H1 (cell line): ENCODE data around the gene TMEM253. TPM values are rescaled to one million over a fixed set of nuclear protein-coding genes. Genes with fewer than 3 reads are reported as not detected.
A peak's percentile ranks its signal among the peaks of the same experiment; 100 is the strongest.

Source experiments
- CTCF ChIA-PET: fragments of 300-600 bp; sonication (Branson Sonifier 250); formaldehyde crosslinking; loops from one replicate; lab custom pipeline; 2021; ENCODE audit not compliant: partially characterized antibody; lab: Charles Lee
- POLR2A ChIA-PET: fragments of 300-600 bp; sonication (Branson Sonifier 250); formaldehyde crosslinking; loops from one replicate; lab custom pipeline; 2021; ENCODE audit warnings: inconsistent platforms; ENCODE audit not compliant: partially characterized antibody; lab: Charles Lee
- DNase-seq, 2 experiments: peaks; one replicate each; pipeline versions ENCODE4 v3.0.0 to v3.0.0-alpha.2; 2010 to 2022; ENCODE audit warnings: low spot score in 2 of 2, low read depth in 1 of 2, mixed read lengths in 1 of 2
- FAIRE-seq: peaks from 2 replicates; lab custom pipeline; 2011; peaks lifted over from hg19 to GRCh38; lab: Jason Lieb, UNC
- H2AFZ ChIP-seq: 2 replicates; pipeline ENCODE4 v1.8.1; 2012; ENCODE audit warnings: low read length, inconsistent platforms
- H2AK5ac ChIP-seq: 2 replicates; pipeline ENCODE4 v1.6.1; 2013; ENCODE audit warnings: low read depth, low read length
- H2BK120ac ChIP-seq: replicated peaks from 2 replicates; pipeline ENCODE3; 2013; ENCODE audit warnings: low read depth, low read length, inconsistent platforms
- H2BK12ac ChIP-seq: 2 replicates; pipeline ENCODE4 v1.6.1; 2013; ENCODE audit warnings: low read depth, low read length
- H2BK15ac ChIP-seq: 2 replicates; pipeline ENCODE4 v1.6.1; 2013; ENCODE audit warnings: low read length
- H2BK20ac ChIP-seq: 2 replicates; pipeline ENCODE4 v1.6.1; 2013; ENCODE audit warnings: low read length
- H2BK5ac ChIP-seq: 2 replicates; pipeline ENCODE4 v1.6.1; 2013; ENCODE audit warnings: low read depth, low read length
- H3K14ac ChIP-seq: 2 replicates; pipeline ENCODE4 v1.6.1; 2013; ENCODE audit warnings: inconsistent platforms; ENCODE audit not compliant: insufficient read length
- H3K18ac ChIP-seq: 2 replicates; pipeline ENCODE4 v1.6.1; 2013; ENCODE audit warnings: low read length; ENCODE audit errors: extremely low read depth
- H3K23ac ChIP-seq: 2 replicates; pipeline ENCODE4 v1.6.1; 2013; ENCODE audit warnings: inconsistent platforms; ENCODE audit not compliant: insufficient read length
- H3K23me2 ChIP-seq: 2 replicates; pipeline ENCODE4 v1.6.1; 2013; ENCODE audit warnings: low read depth, low read length
- H3K27ac ChIP-seq: 2 replicates; pipeline ENCODE4 v1.6.1; 2011; ENCODE audit warnings: low read depth, low read length, inconsistent platforms
- H3K27me3 ChIP-seq, 4 experiments: replicated peaks in 1 of 4; 1 replicate in 1 of 4; 2 replicates in 3 of 4; pipeline versions ENCODE4 v1.6.1 to v1.8.1; 2011 to 2013; ENCODE audit warnings: low read length in 3 of 4, mild to moderate bottlenecking in 3 of 4, inconsistent platforms in 2 of 4, mixed read lengths in 2 of 4, moderate library complexity in 1 of 4; ENCODE audit not compliant: control insufficient read depth in 3 of 4, insufficient read depth in 3 of 4; ENCODE audit errors: extremely low read depth in 1 of 4
- H3K36me3 ChIP-seq, 4 experiments: 2 replicates each; pipeline versions ENCODE4 v1.6.1 to v1.8.1; 2011 to 2013; ENCODE audit warnings: mild to moderate bottlenecking in 4 of 4, low read length in 3 of 4, moderate library complexity in 2 of 4, control low read depth in 1 of 4, inconsistent platforms in 1 of 4; ENCODE audit not compliant: insufficient read depth in 4 of 4, control insufficient read depth in 2 of 4
- H3K4ac ChIP-seq: replicated peaks from 2 replicates; pipeline ENCODE3; 2013; ENCODE audit warnings: low read length, low read depth, mixed read lengths, inconsistent platforms; ENCODE audit not compliant: insufficient read length
- H3K4me1 ChIP-seq, 4 experiments: replicated peaks in 1 of 4; 1 replicate in 1 of 4; 2 replicates in 3 of 4; pipeline versions ENCODE4 v1.6.1 to v1.8.1; 2011 to 2013; ENCODE audit warnings: low read length in 3 of 4, inconsistent platforms in 2 of 4, mixed read lengths in 1 of 4; ENCODE audit not compliant: insufficient read depth in 4 of 4, control insufficient read depth in 3 of 4
- H3K4me2 ChIP-seq, 2 experiments: 2 replicates each; pipeline versions ENCODE4 v1.6.1 to v1.8.1; 2011 to 2013; ENCODE audit warnings: low read depth in 2 of 2, low read length in 2 of 2, control low read depth in 1 of 2, inconsistent platforms in 1 of 2, mild to moderate bottlenecking in 1 of 2; ENCODE audit not compliant: insufficient read depth in 1 of 2
- H3K4me3 ChIP-seq, 4 experiments: fragments of 200-600, 300-600 bp in 1 of 4; sonication (generic), shearing (Covaris generic), sonication (Bioruptor Twin) in 1 of 4; 2 replicates each; pipeline versions ENCODE4 v1.5.1 to v1.8.1; 2011 to 2016; ENCODE audit warnings: low read length in 4 of 4, low read depth in 3 of 4, control low read depth in 2 of 4, inconsistent platforms in 2 of 4, mild to moderate bottlenecking in 2 of 4, mixed read lengths in 1 of 4, moderate library complexity in 1 of 4; ENCODE audit not compliant: insufficient read depth in 2 of 4; ENCODE audit errors: extremely low read depth in 1 of 4
- H3K56ac ChIP-seq: replicated peaks from 2 replicates; pipeline ENCODE3; 2013; ENCODE audit warnings: low read depth, mild to moderate bottlenecking, mixed read lengths, low read length, inconsistent platforms; ENCODE audit not compliant: insufficient read length
- H3K79me1 ChIP-seq: 2 replicates; pipeline ENCODE4 v1.6.1; 2013; ENCODE audit warnings: low read depth, low read length, control low read depth
- H3K79me2 ChIP-seq, 2 experiments: 2 replicates each; pipeline versions ENCODE4 v1.6.1 to v1.8.1; 2012 to 2013; ENCODE audit warnings: low read length in 2 of 2, mild to moderate bottlenecking in 2 of 2, inconsistent platforms in 1 of 2; ENCODE audit not compliant: insufficient read depth in 2 of 2, control insufficient read depth in 1 of 2
- H3K9ac ChIP-seq, 4 experiments: replicated peaks in 1 of 4; 1 replicate in 1 of 4; 2 replicates in 3 of 4; pipeline versions ENCODE4 v1.6.1 to v1.8.1; 2011 to 2013; ENCODE audit warnings: low read depth in 3 of 4, low read length in 3 of 4, control low read depth in 2 of 4, mild to moderate bottlenecking in 2 of 4, moderate library complexity in 2 of 4, inconsistent platforms in 1 of 4; ENCODE audit errors: extremely low read depth in 1 of 4
- H3K9me3 ChIP-seq, 2 experiments: 2 replicates each; pipeline versions ENCODE4 v1.6.1 to v1.8.1; 2012 to 2013; ENCODE audit warnings: mild to moderate bottlenecking in 2 of 2, moderate library complexity in 2 of 2, control low read depth in 1 of 2, inconsistent platforms in 1 of 2, low read depth in 1 of 2, low read length in 1 of 2, mixed read lengths in 1 of 2; ENCODE audit not compliant: insufficient read depth in 2 of 2
- H4K20me1 ChIP-seq, 2 experiments: replicated peaks in 1 of 2; 2 replicates each; pipeline versions ENCODE3 to v1.8.1; 2011 to 2013; ENCODE audit warnings: inconsistent platforms in 2 of 2, low read length in 2 of 2, mild to moderate bottlenecking in 1 of 2; ENCODE audit not compliant: insufficient read depth in 2 of 2, control insufficient read depth in 1 of 2
- H4K5ac ChIP-seq: 2 replicates; pipeline ENCODE4 v1.6.1; 2013; ENCODE audit warnings: low read length, low read depth, mixed read lengths, inconsistent platforms; ENCODE audit not compliant: insufficient read length
- H4K8ac ChIP-seq: 2 replicates; pipeline ENCODE4 v1.8.0; 2013; ENCODE audit warnings: mild to moderate bottlenecking, moderate library complexity, low read length, inconsistent platforms; ENCODE audit not compliant: insufficient read depth; ENCODE audit errors: extremely low read depth
- H4K91ac ChIP-seq: replicated peaks from 2 replicates; pipeline ENCODE3; 2013; ENCODE audit warnings: low read length, mixed read lengths, inconsistent platforms; ENCODE audit not compliant: insufficient read length
- ATF3 ChIP-seq: IDR thresholded peaks from 2 replicates; pipeline ENCODE4 v1.6.1; 2011; ENCODE audit warnings: low read depth, mild to moderate bottlenecking, low read length; ENCODE audit not compliant: insufficient read depth
- BACH1 ChIP-seq: IDR thresholded peaks from 2 replicates; pipeline ENCODE4 v1.6.1; 2012; ENCODE audit warnings: low read length, improper control_type of control experiment
- BRCA1 ChIP-seq: IDR thresholded peaks from 2 replicates; pipeline ENCODE4 v1.6.1; 2012; ENCODE audit warnings: low read depth, low read length, improper control_type of control experiment
- NRF1 ChIP-seq: IDR thresholded peaks from 2 replicates; pipeline ENCODE4 v1.6.1; 2011; ENCODE audit warnings: mild to moderate bottlenecking, low read depth, low read length, improper control_type of control experiment
- POLR2A ChIP-seq, 2 experiments: IDR thresholded peaks; 1 replicate in 1 of 2; 2 replicates in 1 of 2; pipeline ENCODE4 v1.6.1; 2011; ENCODE audit warnings: low read depth in 2 of 2, low read length in 2 of 2, mild to moderate bottlenecking in 2 of 2; ENCODE audit errors: control extremely low read depth in 1 of 2
- POU5F1 ChIP-seq: IDR thresholded peaks from 2 replicates; pipeline ENCODE4 v1.6.1; 2011; ENCODE audit warnings: low read depth, mild to moderate bottlenecking, low read length, moderate library complexity
- TBP ChIP-seq: IDR thresholded peaks from 2 replicates; pipeline ENCODE4 v1.6.1; 2011; ENCODE audit warnings: low read depth, low read length, improper control_type of control experiment
- WGBS, 2 experiments: shearing (Covaris generic) in 1 of 2; methylation state at CpG; one replicate each; pipeline versions ENCODE4 v1.1.6 to v1.1.7; 2013 to 2015; ENCODE audit warnings: low lambda C conversion rate in 2 of 2, mixed read lengths in 2 of 2, inconsistent platforms in 1 of 2, low coverage in 1 of 2, missing lambda C conversion rate in 1 of 2; ENCODE audit not compliant: insufficient replicate concordance in 2 of 2, insufficient coverage in 1 of 2, insufficient read length in 1 of 2; ENCODE audit errors: extremely low coverage in 1 of 2, missing lambda C conversion rate in 1 of 2; 5-methylcytosine and 5-hydroxymethylcytosine counted together
- polyA plus RNA-seq, 7 experiments: library from polyadenylated mRNA; depleted of rRNA in 3 of 7; stranded (reverse) in 5 of 7; unstranded in 2 of 7; fragments of >200 nt in 5 of 7; fragments of 200-250 nt in 2 of 7; gene quantifications; 1 replicate in 5 of 7; 2 replicates in 1 of 7; 4 replicates in 1 of 7; pipeline versions ENCODE4 v1.2.1 to v1.2.3, GENCODE V29; 2011 to 2013; ENCODE audit warnings: missing spikeins in 2 of 7, mixed read lengths in 2 of 7
- total RNA-seq: library from RNA; stranded (reverse); fragmentation: NEBNext Ultra II Directional; extraction: Animal tissue kit (Norgen Biotek cat#: 25700); gene quantifications from 2 replicates; pipeline ENCODE4 v1.2.1, GENCODE V29; 2021

The TMEM253 gene
- total and polyA plus RNA-seq, 2 of the 8 experiments (the other 6 are each of a cell fraction or from before 2014, with no cell fraction given): 1.9 to 2.2 TPM

GRCh38 chr14:21105095-21105494 lies 4.2 kb downstream of the TMEM253 start:
- H3K9me3 ChIP-seq: no peaks in the 10 kb centered on the region
- no peak for TF ChIP-seq NRF1
- TF ChIP-seq POLR2A (IDR thresholded peaks at IDR 0.05; ENCODE audit: control extremely low read depth in 1 of 2, low read depth in 2 of 2, low read length in 2 of 2): no peak
- TF ChIP-seq ATF3: no peak
- no peak for TF ChIP-seq BRCA1
- no peak for TF ChIP-seq POU5F1
- no peak for TF ChIP-seq BACH1
- no peak for TF ChIP-seq TBP
- H3K23ac ChIP-seq: no peak overlapping the region
- no peak overlapping the region for H4K5ac ChIP-seq
- H3K79me2 ChIP-seq: peaks cover 0 to 19% of the 10 kb centered on the region in 2 experiments; a peak in 3 of 4 replicates
- no peak overlapping the region for H2BK15ac ChIP-seq
- no peak overlapping the region for H2BK5ac ChIP-seq
- no peak overlapping the region for H3K9ac ChIP-seq
- H3K4ac ChIP-seq: no peak overlapping the region
- H3K56ac ChIP-seq: no peak overlapping the region
- H3K4me1 ChIP-seq: peaks cover 2 to 25% (median 11%) of the 10 kb centered on the region in 4 experiments; a peak in 5 of 7 replicates
- H2BK120ac ChIP-seq: no peak overlapping the region
- no peaks in the 10 kb centered on the region for H3K79me1 ChIP-seq
- no peak overlapping the region for H2AK5ac ChIP-seq
- no peaks in the 10 kb centered on the region for H4K20me1 ChIP-seq
- no peak overlapping the region for H2BK12ac ChIP-seq
- H3K4me2 ChIP-seq: peak overlapping the region; percentile 83 to 90; a peak in 3 of 4 replicates
- peaks cover 7% of the 10 kb centered on the region for H3K23me2 ChIP-seq
- CTCF ChIA-PET: interaction anchor here (0.6 to 11.0 kb wide), 30 partner anchors 8 to 278 kb away, joined by 3 to 239 read pairs (median 6); partner anchors contain the start of gene ARHGEF40
- no peak overlapping the region for H4K91ac ChIP-seq
- H2AFZ ChIP-seq: no peak overlapping the region
- DNase-seq (no peak), FAIRE-seq (no peak)
- WGBS, 2 experiments: 83% methylated on average over 8 of the region's 8 CpGs; no CpG with 5 or more reads in 1 of the 2 experiments
- H3K4me3 ChIP-seq: peak overlapping the region in 2 of 4 experiments; percentile 78 to 83; a peak in 3 of 8 replicates
- no peak overlapping the region for H4K8ac ChIP-seq
- H3K27me3 ChIP-seq: no peaks in the 10 kb centered on the region
- no peak overlapping the region for H3K27ac ChIP-seq
- H3K14ac ChIP-seq: no peak overlapping the region
- no peak overlapping the region for H2BK20ac ChIP-seq
- no peaks in the 10 kb centered on the region for H3K36me3 ChIP-seq
- no peak overlapping the region for H3K18ac ChIP-seq
- POLR2A ChIA-PET: interaction anchor here (0.5 to 7.2 kb wide), 8 partner anchors 7 to 45 kb away, joined by 3 to 121 read pairs (median 6); partner anchors contain the start of gene ARHGEF40
